Measurements from ENCODE around the gene ASB13. TPM values are rescaled to one million over a fixed set of nuclear protein-coding genes. Genes with fewer than 3 reads are reported as not detected.

The ASB13 gene
- polyA plus RNA-seq, 1 donor from 2014 or later: 5.6 TPM

DNA sequence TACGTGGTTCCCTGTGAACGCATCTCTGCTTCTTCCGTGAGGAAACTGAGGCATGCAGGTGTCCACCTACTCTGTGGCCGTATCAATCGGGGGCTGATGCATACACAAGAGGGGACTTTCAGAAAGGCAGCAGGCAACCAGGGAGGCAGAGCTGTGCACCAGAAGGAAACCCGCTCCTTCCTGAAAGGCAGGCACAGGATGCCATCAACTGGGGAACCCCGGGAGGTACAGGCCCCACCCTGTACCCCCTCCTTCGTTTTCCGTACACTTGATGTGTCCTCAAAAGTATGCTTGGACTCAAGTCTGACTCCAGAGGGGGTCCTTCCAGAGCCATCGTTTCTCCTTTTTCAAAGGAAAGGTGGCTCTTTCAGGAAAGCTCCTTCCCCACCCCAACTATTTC is 59.5 kb downstream of the ASB13 start:
- TF ChIP-seq, protein P1, sequence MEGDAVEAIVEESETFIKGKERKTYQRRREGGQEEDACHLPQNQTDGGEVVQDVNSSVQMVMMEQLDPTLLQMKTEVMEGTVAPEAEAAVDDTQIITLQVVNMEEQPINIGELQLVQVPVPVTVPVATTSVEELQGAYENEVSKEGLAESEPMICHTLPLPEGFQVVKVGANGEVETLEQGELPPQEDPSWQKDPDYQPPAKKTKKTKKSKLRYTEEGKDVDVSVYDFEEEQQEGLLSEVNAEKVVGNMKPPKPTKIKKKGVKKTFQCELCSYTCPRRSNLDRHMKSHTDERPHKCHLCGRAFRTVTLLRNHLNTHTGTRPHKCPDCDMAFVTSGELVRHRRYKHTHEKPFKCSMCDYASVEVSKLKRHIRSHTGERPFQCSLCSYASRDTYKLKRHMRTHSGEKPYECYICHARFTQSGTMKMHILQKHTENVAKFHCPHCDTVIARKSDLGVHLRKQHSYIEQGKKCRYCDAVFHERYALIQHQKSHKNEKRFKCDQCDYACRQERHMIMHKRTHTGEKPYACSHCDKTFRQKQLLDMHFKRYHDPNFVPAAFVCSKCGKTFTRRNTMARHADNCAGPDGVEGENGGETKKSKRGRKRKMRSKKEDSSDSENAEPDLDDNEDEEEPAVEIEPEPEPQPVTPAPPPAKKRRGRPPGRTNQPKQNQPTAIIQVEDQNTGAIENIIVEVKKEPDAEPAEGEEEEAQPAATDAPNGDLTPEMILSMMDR (IDR thresholded peaks at IDR 0.05; ENCODE audit: poor library complexity, severe bottlenecking): no peak
- TF ChIP-seq SMC3 (conservative IDR thresholded peaks at IDR 0.05; ENCODE audit: poor library complexity) (no peak), RAD21 (conservative IDR thresholded peaks at IDR 0.05) (no peak), EP300 (conservative IDR thresholded peaks at IDR 0.05; ENCODE audit: poor library complexity, severe bottlenecking) (no peak), MXI1 (conservative IDR thresholded peaks at IDR 0.05; ENCODE audit: poor library complexity, severe bottlenecking) (no peak), EZH2 (IDR thresholded peaks at IDR 0.05; ENCODE audit: borderline replicate concordance, insufficient read depth, low read length, poor library complexity, severe bottlenecking) (no peak), POLR2AphosphoS5 (IDR thresholded peaks at IDR 0.05) (no peak)
- TF ChIP-seq, protein P2, sequence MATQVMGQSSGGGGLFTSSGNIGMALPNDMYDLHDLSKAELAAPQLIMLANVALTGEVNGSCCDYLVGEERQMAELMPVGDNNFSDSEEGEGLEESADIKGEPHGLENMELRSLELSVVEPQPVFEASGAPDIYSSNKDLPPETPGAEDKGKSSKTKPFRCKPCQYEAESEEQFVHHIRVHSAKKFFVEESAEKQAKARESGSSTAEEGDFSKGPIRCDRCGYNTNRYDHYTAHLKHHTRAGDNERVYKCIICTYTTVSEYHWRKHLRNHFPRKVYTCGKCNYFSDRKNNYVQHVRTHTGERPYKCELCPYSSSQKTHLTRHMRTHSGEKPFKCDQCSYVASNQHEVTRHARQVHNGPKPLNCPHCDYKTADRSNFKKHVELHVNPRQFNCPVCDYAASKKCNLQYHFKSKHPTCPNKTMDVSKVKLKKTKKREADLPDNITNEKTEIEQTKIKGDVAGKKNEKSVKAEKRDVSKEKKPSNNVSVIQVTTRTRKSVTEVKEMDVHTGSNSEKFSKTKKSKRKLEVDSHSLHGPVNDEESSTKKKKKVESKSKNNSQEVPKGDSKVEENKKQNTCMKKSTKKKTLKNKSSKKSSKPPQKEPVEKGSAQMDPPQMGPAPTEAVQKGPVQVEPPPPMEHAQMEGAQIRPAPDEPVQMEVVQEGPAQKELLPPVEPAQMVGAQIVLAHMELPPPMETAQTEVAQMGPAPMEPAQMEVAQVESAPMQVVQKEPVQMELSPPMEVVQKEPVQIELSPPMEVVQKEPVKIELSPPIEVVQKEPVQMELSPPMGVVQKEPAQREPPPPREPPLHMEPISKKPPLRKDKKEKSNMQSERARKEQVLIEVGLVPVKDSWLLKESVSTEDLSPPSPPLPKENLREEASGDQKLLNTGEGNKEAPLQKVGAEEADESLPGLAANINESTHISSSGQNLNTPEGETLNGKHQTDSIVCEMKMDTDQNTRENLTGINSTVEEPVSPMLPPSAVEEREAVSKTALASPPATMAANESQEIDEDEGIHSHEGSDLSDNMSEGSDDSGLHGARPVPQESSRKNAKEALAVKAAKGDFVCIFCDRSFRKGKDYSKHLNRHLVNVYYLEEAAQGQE (IDR thresholded peaks at IDR 0.05; ENCODE audit: borderline replicate concordance): no peak
- H3K9me3 ChIP-seq (ENCODE audit: low read length): no peaks in the 10 kb centered on the region
- H3K36me3 ChIP-seq (ENCODE audit: insufficient read depth, low read length): no peaks in the 10 kb centered on the region
- H3K9me2 ChIP-seq (ENCODE audit: insufficient read depth, low read length): no peaks in the 10 kb centered on the region
- no peak overlapping the region for H3K4me3 ChIP-seq (ENCODE audit: low read length)
- no peak overlapping the region for H3K27ac ChIP-seq (ENCODE audit: low read length)
- H3K79me2 ChIP-seq (replicated peaks; ENCODE audit: insufficient read depth, low read length): no peaks in the 10 kb centered on the region
- H3K27me3 ChIP-seq (ENCODE audit: insufficient read depth, low read depth, low read length): no peaks in the 10 kb centered on the region
- H3K4me2 ChIP-seq (ENCODE audit: low read length): no peak overlapping the region
- H3K9ac ChIP-seq (ENCODE audit: low read length): no peak overlapping the region
- no peaks in the 10 kb centered on the region for H4K20me1 ChIP-seq (ENCODE audit: insufficient read depth)
- H2AFZ ChIP-seq (ENCODE audit: low read depth, low read length): no peak overlapping the region
- no peaks in the 10 kb centered on the region for H3F3A ChIP-seq (ENCODE audit: insufficient read depth, low read length, poor library complexity, severe bottlenecking)

DNA sequence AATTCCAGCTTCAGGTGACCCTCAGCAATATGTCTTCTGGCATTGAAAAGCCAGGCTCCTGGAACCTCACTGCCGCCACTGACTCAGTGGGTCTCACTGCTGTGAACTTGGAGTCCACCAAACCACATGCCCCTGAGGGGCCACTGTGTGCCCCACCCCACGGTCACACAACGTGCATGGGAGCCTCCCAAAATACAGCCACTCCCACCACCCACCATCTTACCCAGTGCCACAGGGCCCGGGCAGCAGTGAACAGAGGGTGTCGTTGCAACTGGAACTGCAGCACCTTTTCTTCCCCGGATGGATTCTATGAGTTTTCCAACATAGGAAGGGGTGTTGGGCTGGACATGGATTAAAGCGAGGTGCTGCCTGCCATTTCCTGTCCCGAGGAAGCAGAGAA is 60.1 kb downstream of the ASB13 start:
- no peak overlapping the region for H3K9ac ChIP-seq (ENCODE audit: low read length)
- H3K9me3 ChIP-seq (ENCODE audit: low read length): no peaks in the 10 kb centered on the region
- H3K4me2 ChIP-seq (ENCODE audit: low read length): no peak overlapping the region
- H2AFZ ChIP-seq (ENCODE audit: low read depth, low read length): no peak overlapping the region
- no peaks in the 10 kb centered on the region for H3F3A ChIP-seq (ENCODE audit: insufficient read depth, low read length, poor library complexity, severe bottlenecking)
- no peaks in the 10 kb centered on the region for H3K9me2 ChIP-seq (ENCODE audit: insufficient read depth, low read length)
- no peaks in the 10 kb centered on the region for H3K79me2 ChIP-seq (replicated peaks; ENCODE audit: insufficient read depth, low read length)
- no peaks in the 10 kb centered on the region for H3K36me3 ChIP-seq (ENCODE audit: insufficient read depth, low read length)
- no peak overlapping the region for H3K4me3 ChIP-seq (ENCODE audit: low read length)
- no peak for TF ChIP-seq MXI1 (conservative IDR thresholded peaks at IDR 0.05; ENCODE audit: poor library complexity, severe bottlenecking)
- H4K20me1 ChIP-seq (ENCODE audit: insufficient read depth): no peaks in the 10 kb centered on the region
- H3K27me3 ChIP-seq (ENCODE audit: insufficient read depth, low read depth, low read length): no peaks in the 10 kb centered on the region
- no peak overlapping the region for H3K27ac ChIP-seq (ENCODE audit: low read length)

DNA sequence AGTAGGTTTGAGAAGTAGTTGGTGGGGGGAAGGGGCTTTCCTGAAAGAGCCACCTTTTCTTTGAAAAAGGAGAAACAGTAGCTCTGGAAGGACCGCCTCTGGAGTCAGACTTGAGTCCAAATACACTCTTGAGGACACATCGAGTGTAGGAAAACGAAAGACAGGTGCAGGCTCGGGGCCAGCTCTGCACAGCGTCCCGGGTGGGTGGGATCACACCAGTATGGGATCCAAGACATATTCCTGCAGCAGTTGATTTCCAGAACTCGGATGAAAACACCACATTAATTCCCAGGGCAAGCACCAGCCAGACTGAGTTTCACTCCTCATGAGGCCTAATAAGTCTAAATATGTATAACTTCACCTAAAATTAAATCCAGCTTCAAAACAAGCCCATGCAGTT is 61.4 kb downstream of the ASB13 start:
- H4K20me1 ChIP-seq (ENCODE audit: insufficient read depth): no peaks in the 10 kb centered on the region
- H3F3A ChIP-seq (ENCODE audit: insufficient read depth, low read length, poor library complexity, severe bottlenecking): no peaks in the 10 kb centered on the region
- H3K9me3 ChIP-seq (ENCODE audit: low read length): no peaks in the 10 kb centered on the region
- H3K9me2 ChIP-seq (ENCODE audit: insufficient read depth, low read length): no peaks in the 10 kb centered on the region
- TF ChIP-seq POLR2AphosphoS5 (IDR thresholded peaks at IDR 0.05) (no peak), EP300 (conservative IDR thresholded peaks at IDR 0.05; ENCODE audit: poor library complexity, severe bottlenecking) (no peak), TAF1 (IDR thresholded peaks at IDR 0.05; ENCODE audit: low read depth) (no peak), RAD21 (conservative IDR thresholded peaks at IDR 0.05) (no peak), SMC3 (conservative IDR thresholded peaks at IDR 0.05; ENCODE audit: poor library complexity) (no peak)
- TF ChIP-seq, protein P2 (IDR thresholded peaks at IDR 0.05; ENCODE audit: borderline replicate concordance): no peak
- TF ChIP-seq, protein P1 (IDR thresholded peaks at IDR 0.05; ENCODE audit: poor library complexity, severe bottlenecking): no peak
- no peak overlapping the region for H3K27ac ChIP-seq (ENCODE audit: low read length)
- H3K4me3 ChIP-seq (ENCODE audit: low read length): no peak overlapping the region
- H3K36me3 ChIP-seq (ENCODE audit: insufficient read depth, low read length): no peaks in the 10 kb centered on the region
- H3K27me3 ChIP-seq (ENCODE audit: insufficient read depth, low read depth, low read length): no peaks in the 10 kb centered on the region
- no peak overlapping the region for H3K9ac ChIP-seq (ENCODE audit: low read length)
- H3K4me2 ChIP-seq (ENCODE audit: low read length): no peak overlapping the region
- H3K79me2 ChIP-seq (replicated peaks; ENCODE audit: insufficient read depth, low read length): no peaks in the 10 kb centered on the region
- H2AFZ ChIP-seq (ENCODE audit: low read depth, low read length): no peak overlapping the region
